Suppressor macrophage treated with lipopolysaccharide for 4 hours (primary cell): ENCODE results near the gene THEMIS.

Experiments used
- DNase-seq: peaks from one replicate; pipeline ENCODE4 v3.0.0-alpha.2; 2020

THEMIS gene

GRCh38 chr6:127857051-127857637 lies 43.7 kb downstream of the THEMIS start:
- DNase-seq: no peak

GRCh38 chr6:127855542-127856159 lies 45.2 kb downstream of the THEMIS start:
- no peak for DNase-seq

- DNase-seq: no peak
These were observed 46.8 kb downstream of the THEMIS start for GRCh38 chr6:127854009-127854408.

- DNase-seq: no peak
These were observed 49.7 kb downstream of the THEMIS start for GRCh38 chr6:127851197-127851596.

GRCh38 chr6:127845242-127845641 lies 55.6 kb downstream of the THEMIS start:
- no peak for DNase-seq

- no peak for DNase-seq
These were observed 56.3 kb downstream of the THEMIS start for GRCh38 chr6:127844529-127844928.

- no peak for DNase-seq
These were observed 57.3 kb downstream of the THEMIS start for GRCh38 chr6:127843582-127843981.

GRCh38 chr6:127842562-127842961 lies 58.3 kb downstream of the THEMIS start:
- no peak for DNase-seq

GRCh38 chr6:127841811-127842210 lies 59.0 kb downstream of the THEMIS start:
- DNase-seq: no peak

- DNase-seq: no peak
These were observed 66.7 kb downstream of the THEMIS start for GRCh38 chr6:127834136-127834535.

- no peak for DNase-seq
These were observed 67.5 kb downstream of the THEMIS start for GRCh38 chr6:127833336-127833735.

GRCh38 chr6:127832381-127832780 lies 68.5 kb downstream of the THEMIS start:
- DNase-seq: no peak

- DNase-seq: no peak
These were observed 76.8 kb downstream of the THEMIS start for GRCh38 chr6:127824061-127824460.

- no peak for DNase-seq
These were observed 79.4 kb downstream of the THEMIS start for GRCh38 chr6:127821431-127821830.

GRCh38 chr6:127818149-127818548 lies 82.7 kb downstream of the THEMIS start:
- no peak for DNase-seq

- DNase-seq: no peak
These were observed 84.2 kb downstream of the THEMIS start for GRCh38 chr6:127816643-127817042.

GRCh38 chr6:127813699-127814027 lies 87.2 kb downstream of the THEMIS start:
- no peak for DNase-seq

- DNase-seq: no peak
These were observed 87.7 kb downstream of the THEMIS start for GRCh38 chr6:127812985-127813698.

- DNase-seq: no peak
These were observed 88.8 kb downstream of the THEMIS start for GRCh38 chr6:127811900-127812570.

GRCh38 chr6:127807806-127808517 lies 92.9 kb downstream of the THEMIS start:
- no peak for DNase-seq

- DNase-seq: no peak
These were observed 104.1 kb downstream of the THEMIS start for GRCh38 chr6:127796713-127797112.

GRCh38 chr6:127794405-127794804 lies 106.5 kb downstream of the THEMIS start:
- DNase-seq: no peak

GRCh38 chr6:127793396-127793795 lies 107.5 kb downstream of the THEMIS start:
- no peak for DNase-seq
